HG03575 (cell line): ENCODE measurements around the gene DDX39B.
"Not testable (repeated sequence)": the region's sequence is repeated elsewhere in the genome, so short reads cannot be mapped to it uniquely, and the experiment has no call there.

Experiments used
- ATAC-seq: cut with Tn5 transposase; IDR thresholded peaks from one replicate; pipeline ENCODE4 v1.9.1; 2021; ENCODE audit not compliant: unreplicated experiment, insufficient number of reproducible peaks, low FRiP score; ENCODE audit errors: extremely low read depth

Gene DDX39B

DNA sequence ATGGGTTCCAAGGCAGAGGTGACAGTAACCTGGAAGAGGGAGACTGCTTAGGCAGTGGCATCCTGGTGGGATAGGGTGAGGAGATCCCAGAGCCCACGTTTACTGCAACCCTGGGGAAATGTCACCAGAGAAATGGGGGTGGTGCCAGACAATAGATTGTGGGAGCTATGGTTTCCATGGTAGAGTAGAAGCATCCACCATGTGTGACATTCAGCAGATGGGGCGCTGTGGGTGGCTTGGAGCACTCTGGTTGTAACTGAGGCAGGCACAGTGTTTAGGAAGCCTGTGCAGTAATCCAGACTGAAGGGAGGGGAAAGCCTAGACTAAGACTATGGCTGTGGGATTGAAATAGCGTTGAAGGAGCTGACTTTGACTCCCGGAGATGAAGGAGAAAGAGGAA lies 45.0 kb downstream of the DDX39B start:
- not testable (repeated sequence) for ATAC-seq

DNA sequence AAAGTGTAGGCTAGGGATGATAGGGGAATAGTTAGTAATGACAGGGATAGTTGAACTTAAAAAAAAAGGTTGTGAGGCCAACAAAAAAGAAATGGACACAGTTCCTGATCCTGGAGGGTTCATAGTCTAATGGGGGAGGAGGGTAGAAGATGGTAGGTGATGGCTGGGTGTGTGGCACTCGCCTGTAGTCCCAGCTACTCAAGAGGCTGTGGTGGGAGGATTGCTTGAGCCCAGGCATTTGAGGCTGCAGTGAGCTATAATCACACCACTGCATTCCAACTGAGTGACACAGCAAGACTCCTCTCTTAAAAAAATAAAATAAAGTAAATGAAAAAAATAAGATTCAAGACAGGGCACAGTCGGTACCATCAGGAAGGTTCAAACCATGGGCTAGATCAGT lies 46.2 kb downstream of the DDX39B start:
- ATAC-seq: no peak

DNA sequence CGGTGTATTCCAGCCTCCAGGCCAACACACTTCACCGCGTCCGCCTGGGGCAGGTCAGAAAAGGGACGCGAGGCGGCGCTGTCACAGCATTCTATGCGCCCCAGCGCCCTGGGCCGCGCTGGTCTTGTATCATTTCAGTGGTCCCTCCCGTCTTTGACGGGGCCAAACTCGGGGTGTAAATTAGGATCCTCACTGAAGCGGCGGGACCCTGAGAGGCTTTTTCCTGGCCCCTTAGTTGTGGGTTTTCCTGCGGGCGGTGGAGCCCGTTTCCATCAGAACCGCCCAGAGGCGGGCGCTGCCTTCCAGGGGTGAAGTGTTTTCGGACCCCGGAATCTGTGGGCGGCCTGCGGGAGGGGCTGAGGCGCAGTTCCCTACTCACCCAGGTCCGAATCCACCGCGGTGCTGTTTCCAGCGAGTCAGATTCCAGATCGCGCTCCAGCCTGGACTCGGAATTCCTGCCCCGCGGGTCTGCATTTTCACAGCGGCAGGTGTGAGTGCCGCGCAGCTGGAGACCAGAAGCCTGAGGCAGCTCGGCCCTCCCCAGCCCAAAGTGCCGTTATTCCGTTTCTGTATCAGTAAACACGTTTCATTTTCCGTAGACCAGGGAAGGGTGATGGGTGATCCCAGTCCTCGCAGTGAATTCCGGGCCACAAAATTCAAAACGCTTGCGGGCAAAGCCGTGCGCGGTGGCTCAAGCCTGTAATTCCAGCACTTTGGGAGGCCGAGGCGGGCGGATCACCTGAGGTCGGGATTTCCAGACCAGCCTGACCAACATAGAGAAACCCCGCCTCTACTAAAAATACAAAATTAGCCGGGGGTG lies 47.7 kb downstream of the DDX39B start:
- no peak for ATAC-seq

DNA sequence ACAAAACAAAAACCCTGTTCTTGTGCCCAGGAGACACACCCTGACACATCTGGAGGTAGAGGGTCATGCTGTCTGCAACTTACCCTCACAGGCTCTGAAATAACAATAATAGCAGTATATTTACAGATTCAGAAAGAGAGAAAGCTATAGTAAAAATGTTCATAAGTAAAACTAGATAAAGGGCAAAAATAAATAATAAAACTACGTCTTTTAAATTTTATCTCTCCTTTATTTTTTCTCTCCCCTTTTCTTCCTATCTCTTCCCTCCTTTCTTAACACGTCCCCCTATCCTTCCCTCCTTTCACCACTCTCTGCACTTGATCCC lies 48.3 kb downstream of the DDX39B start:
- ATAC-seq: not testable (repeated sequence)

DNA sequence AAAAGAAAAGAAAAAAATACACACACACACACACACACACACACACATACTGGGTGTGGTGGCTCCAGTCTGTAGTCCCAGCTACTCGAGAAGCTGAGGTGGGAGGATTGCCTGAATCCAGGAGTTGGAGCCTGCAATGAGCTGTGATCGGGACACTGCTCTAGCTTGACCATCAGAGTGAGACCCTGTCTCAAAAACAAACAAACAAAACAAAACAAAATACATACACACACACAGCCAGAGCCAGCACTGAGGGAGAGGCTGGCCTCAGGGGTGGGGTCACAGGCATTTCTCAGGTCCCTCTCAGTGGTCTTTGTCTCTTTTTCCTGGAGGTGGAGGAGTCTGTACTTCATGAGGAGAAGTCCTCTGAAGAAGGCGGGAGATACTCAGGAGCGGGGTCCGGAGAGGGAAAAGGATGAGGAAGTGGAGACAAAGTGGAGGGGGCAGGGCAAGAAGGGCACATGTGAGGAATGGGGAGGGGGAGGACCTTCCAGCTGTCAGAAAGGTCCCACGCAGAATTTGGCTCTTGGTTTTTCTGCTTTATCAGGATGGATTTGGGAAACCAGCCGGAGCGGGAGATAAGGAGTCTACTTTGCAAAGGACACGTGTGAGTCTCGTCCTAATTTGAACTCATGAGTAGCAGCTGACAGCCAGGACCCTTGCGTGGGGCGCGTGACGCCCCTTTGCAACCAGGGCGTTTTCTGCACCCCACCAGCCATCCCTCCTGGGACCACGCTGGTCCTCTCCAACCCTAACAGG lies 51.5 kb downstream of the DDX39B start:
- ATAC-seq: no peak

DNA sequence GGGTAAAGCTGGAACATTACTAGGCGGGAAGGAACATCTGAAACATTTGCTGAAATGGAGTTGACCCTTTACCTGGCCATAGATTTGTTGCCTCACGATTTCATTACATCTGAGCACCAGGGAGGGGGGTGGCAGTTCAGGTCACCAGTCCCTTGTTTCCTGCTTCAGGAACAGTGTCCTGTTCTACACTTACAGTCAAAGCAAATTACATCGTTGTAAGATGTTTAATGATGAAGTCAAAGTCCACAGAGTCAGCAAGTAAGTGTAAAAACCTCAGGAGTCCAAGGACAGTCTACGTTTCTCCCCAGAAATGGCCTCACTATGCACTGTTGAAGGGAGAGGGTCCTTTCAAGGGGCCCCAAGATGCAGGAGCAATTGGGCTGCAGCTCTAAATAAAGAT lies 52.7 kb downstream of the DDX39B start:
- ATAC-seq: no peak

DNA sequence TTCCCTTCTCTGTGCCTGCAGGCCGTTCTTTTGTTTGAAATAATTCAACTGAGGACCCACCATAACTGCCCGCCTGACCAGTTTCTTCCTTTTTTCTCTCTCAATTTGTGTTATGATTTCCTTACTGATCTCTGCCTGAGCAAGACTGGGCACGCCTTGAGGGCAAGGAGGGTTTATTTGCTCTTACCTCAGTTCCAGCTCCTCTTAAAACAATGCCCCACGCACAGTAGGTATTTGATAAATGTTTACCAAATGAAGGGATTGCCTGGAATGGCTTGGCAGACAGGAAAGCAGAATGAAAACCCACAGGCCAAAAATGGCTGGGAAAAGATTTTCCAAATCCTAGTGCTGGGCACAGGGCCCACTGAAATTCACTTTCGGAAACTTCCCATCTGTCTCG lies 54.1 kb downstream of the DDX39B start:
- not testable (repeated sequence) for ATAC-seq

DNA sequence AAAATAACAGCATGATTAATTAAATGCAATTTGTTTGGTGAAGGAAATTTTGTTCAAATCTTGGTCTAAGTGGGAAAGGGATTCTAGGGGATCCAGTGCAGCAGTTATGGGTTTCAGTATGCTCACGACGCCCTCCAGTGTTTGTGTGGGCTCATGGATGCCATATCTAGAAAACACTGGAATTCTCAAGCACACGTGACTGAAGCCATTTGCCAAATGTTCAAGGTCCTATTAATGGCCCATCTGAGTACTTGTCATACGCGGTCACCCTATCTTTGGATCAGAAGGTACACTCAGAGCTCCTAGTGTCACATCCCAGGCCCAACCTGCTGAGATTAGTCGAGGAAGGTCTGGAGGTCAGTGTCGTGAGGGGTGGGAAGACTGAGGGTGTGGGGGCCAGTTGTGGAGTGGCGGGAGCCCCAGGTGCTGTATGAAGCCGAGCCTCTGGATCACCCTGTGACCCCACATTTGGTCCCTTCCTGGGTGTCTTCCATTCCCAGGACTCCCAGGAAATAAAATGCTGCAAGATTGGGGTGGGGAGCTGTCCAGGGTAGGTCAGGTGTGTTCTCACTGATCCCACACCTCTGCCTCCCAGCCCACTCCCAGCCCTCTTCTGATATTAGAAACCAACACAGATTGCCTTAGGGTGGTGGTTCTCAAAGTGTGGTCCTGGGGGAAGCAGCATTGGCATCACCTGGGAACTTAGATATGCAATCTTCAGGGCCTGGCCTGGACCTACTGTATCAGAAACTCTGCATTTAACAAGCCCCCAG lies 55.6 kb downstream of the DDX39B start:
- not testable (repeated sequence) for ATAC-seq

DNA sequence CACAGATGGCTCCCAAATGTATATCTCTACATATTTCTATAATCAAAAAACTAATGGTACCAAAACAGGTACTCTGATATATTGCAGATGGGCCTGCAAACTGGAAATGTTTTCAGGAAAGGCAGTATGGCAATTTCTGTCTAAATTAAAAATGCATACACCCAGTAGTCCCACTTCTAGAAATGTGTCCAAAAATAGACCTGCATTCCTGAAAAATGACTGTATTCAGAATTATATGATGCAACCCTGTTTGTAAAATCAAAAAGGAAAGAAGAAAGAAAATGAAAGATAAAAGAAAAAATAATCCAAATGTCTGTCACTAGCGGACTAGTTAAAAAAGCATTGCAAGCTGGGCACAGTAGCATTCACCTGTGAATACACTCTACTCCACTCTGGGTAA lies 56.7 kb downstream of the DDX39B start:
- ATAC-seq: no peak

DNA sequence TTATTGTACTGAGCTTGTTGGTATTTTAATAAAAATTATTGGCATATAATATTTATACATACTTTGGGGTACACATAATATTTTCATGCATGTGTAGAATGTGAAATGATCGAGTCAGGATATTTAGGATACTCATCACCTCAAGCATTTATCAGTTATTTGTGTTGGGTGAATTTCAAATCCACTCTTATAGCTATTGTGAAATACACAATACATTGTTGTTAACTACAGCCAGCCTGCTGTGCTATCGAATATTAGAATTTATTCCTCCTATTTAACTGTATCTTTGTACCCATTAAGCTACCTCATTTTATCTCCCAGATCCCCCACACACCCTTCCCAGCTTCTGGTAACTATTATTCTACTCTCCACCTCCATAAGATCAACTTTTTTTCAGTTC lies 58.4 kb downstream of the DDX39B start:
- no peak for ATAC-seq

DNA sequence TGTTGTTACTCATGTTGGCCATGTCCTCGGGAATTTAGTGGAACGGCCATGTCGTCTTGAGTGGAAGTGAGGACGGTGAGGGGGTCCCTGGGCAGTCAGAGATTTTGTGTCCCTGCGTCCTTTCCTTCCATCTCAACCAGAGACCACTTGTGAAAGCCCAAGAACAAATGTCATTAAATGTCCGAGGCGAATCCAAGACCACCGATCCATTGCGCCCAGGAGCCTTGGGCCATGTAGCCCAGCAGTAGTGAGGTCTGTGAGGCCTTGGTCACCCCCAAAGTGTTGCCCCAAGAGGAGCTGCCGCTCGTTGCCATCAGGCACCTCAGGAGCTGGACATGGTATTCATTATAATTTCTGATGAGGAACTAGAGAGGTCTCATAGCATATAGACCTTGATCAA lies 61.2 kb downstream of the DDX39B start:
- no peak for ATAC-seq
